ENCODE data around the gene TMEM95.

DNA sequence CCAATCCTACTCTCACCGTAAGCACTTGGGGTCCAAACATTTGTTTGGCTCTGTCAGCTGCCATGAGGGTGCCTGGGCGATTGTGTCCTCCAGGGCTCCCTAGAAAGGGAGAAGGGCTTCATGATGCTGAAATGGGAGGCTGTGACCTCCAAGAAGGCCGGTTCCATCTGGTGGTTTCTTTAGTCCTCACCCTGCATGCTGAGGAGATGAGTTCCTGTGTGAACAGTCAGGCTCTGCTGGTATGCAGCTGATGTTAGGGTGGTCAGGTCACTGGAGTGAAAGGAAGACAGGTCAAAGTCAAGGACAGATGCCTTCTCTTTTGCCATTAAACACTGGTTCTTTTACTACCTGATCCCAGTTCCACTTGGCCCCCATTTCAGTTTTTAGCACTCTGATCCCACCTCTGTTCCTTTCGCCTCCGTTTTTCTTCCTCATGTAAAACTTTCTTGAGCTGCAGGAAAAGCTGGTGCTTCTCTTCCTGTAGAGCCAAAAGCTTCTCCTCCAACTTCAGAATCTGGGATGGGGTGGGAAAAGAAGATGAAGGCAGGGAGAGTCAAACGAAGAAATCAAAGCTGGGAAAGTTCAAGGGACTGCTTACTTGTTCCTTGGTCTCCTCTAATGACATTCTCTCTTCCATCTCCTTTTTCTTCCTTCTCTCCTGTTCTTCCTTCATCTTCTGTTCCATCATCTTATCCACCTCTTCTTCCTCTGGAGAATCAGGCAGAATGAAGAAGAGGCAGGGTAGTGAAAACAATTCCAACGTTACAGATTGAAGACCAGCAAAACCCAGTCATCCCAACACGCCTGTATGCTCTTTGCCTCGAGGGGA lies 40.9 kb upstream of the TMEM95 start:
- TF ChIP-seq, protein P1, sequence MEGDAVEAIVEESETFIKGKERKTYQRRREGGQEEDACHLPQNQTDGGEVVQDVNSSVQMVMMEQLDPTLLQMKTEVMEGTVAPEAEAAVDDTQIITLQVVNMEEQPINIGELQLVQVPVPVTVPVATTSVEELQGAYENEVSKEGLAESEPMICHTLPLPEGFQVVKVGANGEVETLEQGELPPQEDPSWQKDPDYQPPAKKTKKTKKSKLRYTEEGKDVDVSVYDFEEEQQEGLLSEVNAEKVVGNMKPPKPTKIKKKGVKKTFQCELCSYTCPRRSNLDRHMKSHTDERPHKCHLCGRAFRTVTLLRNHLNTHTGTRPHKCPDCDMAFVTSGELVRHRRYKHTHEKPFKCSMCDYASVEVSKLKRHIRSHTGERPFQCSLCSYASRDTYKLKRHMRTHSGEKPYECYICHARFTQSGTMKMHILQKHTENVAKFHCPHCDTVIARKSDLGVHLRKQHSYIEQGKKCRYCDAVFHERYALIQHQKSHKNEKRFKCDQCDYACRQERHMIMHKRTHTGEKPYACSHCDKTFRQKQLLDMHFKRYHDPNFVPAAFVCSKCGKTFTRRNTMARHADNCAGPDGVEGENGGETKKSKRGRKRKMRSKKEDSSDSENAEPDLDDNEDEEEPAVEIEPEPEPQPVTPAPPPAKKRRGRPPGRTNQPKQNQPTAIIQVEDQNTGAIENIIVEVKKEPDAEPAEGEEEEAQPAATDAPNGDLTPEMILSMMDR (IDR thresholded peaks at IDR 0.05 in 8 of 11, conservative IDR thresholded peaks at IDR 0.05 in 3 of 11), result no peak
- TF ChIP-seq POLR2A (IDR thresholded peaks at IDR 0.05), result no peak

All from spleen (tissue), 7 donors.